DMS 273 treated with DMSO at 0.1 percent for 48 hours (cell line): ENCODE data around the gene APEH.

ENCODE experiments used
- DNase-seq: peaks from one replicate; lab custom pipeline; 2025; lab: John Stamatoyannopoulos, UW

The APEH gene

DNA sequence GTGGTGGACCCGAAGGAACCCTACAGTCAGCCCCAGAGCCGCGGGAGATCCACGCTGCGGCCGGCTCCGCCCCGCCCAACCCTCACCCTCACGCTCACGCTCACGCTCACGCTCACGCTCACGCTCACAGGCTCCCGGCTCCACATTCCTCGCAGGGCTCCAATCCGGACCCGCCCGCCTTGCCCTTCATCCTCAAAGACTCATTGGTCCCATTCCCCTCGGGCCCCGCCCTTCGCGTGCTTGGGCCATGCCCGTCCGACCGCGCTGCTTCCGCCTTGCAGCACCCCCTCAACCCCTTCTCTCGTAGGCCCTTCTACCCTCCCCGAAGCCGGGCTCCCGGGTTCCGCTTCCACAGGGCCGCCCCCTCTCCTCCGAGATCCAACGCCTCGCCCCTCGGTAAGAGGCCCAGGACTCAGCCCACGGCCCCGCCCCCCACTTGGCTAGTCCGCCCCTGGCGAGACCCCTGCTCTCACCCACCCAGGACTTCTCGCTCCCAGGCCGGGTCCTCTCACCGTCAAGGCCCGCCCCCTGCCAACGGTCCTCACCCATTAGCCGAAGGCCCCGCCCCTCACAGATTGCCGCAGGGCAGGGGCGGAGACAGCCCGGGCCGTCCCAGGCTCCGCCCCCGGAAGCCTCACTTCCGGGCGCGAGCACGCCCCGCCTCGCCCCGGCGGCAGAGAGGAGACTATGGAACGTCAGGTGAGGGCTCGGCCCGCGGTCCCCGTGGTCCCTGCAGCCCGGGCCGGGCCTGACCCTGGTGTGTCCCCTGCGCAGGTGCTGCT, at the start of gene APEH:
Gene APEH (plus strand): TSS at position 637 of the 782 bp plus-strand sequence. CDS start 51 bp downstream, at position 688.
- DNase-seq: no peak

DNA sequence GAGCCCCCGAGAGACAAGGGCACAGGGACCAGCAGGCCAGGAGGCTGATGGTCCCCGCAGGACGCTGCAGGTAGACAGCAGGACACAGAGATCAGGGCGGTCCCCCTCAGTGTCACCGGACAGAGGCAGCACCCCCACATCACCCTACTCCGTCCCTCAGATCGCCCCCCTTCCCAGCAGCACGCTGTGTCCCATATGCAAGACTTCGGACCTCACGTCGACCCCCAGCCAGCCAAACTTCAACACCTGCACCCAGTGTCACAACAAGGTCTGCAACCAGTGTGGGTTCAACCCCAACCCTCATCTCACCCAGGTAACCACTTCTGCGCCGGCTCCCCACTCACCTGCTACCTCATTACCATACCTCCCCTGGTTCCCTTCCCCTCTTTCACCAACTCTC, 49.1 kb upstream of the APEH start:
- no peak for DNase-seq

DNA sequence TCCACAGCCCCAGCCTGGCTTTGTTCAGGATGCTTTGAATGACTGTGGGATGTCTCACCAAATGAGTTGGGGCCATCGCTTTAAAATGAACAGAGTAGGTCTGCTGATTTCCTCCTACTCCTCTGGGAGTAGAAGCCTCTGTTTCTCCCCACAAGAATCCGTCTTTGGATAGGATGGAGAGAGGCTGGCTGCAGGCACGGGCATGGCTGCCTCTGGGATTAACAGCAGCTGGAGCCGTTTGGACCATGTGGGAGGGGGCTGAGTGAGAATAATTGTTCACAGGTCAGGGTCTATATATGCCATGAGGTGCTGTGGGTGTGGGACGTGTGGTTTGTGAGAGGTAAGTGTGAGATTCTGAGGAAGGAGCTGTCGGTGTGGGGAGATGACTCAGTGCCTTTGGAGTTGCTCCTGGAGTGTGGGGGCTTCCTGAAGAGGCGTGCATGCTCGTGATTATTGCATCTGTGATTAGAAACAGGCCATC, 48.0 kb upstream of the APEH start:
- DNase-seq: no peak

DNA sequence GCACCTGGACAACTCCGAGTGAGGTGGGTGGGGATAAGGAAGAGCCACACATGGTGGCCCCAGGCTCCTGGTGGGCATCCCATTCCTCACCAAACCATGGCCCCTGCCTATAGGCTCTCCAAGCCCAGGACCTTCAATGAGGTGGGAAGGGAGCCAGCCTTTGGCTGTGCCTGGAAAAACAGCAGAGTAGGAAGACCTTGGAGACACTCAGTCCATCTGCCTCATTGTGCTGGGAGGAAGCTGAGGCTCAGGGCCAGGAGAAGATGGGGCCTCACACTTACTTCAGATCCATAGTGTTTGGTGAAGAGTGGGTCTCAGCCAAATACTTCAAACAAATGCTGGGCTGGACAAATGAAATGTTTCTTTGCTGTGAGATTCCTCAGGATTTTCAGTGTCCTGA, 47.4 kb upstream of the APEH start:
- no peak for DNase-seq

DNA sequence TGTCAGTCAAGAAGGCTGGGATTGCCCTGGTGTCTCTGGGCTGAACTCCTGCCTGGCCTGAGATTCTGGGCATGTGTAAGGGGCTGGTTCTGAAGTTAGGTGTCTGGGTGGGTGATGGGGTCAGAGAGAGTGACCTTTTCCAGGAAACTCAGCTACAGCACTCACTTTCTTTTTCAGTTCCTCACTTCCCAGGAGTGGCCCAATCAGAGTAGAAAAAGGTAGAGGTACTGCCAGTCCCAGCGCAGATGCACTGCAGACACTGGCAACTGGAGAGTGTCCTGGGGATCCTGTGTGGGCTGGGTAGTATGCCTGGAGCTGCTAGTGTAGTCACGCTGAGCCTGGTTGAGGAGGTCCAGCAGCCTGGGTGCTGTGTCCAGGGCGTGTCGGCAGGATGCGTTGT, 46.5 kb upstream of the APEH start:
- no peak for DNase-seq

DNA sequence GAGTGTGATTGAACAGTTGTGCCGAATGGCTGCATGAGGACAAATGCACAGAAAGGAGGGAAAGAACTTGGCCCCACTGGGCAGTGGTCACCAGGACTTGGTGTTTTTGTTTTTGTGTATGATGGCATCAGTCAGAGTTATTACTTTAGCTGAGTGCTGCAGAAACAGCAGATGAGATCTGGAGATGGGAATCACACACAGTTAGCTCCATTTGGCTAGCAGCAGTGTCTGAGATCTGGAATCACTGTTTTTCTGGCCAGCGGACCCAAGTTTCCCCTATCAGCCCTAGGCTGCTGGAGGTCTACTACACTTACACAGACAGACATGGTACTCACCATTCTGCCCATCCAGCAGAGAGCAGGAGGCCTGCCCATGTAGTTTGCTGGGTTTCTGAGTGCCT, 45.9 kb upstream of the APEH start:
- DNase-seq: no peak

DNA sequence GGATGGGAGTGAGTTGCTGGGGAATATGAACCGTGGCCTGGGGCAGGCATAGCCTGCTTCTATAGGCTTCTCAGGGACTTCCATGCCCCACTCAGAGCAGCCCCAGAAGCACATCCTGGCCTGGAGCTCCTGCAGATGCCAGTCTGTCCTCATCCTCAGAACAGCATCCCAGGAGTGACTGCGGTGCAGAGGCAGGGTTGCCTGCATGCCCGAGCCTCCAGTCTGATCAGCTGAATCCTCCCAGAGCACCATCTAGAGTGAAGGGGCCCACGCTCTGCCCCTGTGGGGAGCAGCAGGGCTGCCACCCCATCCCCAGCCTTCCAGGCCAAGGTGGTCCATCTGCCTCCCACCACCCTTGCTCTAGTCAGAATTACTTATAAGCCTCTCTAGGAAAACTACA, 44.7 kb upstream of the APEH start:
- DNase-seq: no peak

DNA sequence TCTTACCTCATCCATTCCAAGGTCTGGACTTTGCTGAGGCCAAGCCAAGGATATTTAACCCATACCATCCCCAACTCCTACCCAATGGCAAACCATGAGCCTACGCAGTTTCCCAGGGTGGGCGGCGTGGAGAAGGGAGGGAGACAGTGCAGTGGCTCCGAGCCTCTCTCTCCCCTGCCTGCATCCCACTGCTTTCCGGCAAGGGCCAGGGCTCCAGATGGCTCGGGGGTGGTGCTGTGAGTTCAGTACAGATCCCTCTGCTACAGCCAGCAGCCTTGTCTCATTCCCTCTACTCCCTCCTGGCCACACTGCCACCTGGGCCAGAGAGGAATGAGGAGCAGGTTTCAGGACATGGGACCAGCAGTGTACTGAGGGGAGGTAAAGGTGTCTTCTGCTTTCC, 44.3 kb upstream of the APEH start:
- DNase-seq: no peak

DNA sequence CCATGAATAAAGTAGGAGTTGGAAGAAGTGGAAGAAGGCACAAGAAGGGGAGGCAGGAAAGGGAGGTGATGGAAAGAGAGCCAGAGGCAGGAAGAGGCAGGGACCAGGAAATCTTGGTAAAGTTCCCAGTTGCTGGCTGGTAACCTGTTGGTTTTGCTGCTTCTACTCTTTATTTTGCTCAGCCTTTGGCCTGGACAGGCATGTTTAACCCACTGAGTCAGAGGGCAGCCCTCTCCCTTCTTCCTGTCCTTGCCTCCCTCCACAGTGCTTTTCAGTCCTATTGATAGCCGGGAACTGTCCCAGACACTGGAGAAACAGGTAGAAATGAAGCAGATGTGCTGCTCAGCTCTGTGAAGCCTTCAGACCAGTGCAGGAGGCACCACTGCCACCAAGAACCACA, 43.4 kb upstream of the APEH start:
- DNase-seq: no peak

DNA sequence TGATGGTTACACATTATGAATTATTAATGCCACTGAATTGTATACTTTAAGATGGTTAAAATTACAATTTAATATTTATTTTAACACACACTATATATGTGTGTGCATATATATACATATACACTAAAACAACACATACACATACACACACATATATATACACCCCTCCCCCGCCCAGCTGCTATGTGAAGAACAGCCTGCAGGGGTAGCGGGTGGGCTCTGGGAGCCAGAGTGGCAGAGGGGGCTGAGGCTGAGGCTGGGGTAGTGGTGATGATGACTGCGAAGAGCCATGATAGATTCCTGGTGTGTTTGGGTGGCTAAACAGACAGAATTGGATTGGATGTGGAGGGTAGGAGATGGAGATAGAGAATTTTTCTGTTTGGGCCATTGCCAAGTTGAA, 39.4 kb upstream of the APEH start:
- no peak for DNase-seq

DNA sequence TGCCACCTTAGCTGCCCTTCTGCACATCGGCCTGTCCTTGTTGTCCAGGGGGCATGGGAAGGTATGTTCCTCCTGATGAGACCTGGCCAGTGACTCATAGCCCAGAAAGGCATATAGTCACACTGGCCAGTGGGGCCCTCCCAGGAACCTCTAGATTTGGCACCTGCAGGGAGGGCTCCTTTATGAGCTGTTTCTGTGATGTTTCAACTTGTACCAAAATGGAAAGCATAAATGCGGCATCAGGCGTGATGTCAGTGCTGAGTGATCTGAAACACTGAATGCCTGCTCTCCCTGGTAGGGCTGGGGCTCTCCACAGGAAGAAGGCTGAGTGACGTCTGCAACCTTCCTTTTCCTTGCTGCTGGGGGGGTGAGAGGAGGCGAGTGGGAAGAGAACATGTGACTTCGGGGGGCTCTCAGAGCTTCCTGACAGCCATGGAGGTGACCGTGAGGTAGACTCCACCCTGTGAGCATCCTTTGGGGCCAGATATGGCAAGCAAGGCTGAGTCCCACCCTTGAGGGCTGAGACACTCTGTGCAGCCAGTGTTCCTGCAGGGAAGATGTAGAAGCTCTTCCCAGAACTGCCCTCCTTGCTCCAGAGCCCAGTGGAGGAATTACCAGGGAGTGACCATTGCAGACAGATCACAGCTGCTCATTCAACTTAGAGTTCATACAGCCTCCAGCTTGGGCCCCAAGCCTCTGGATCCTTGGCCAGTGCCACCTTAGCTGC, 37.1 kb upstream of the APEH start:
- no peak for DNase-seq

DNA sequence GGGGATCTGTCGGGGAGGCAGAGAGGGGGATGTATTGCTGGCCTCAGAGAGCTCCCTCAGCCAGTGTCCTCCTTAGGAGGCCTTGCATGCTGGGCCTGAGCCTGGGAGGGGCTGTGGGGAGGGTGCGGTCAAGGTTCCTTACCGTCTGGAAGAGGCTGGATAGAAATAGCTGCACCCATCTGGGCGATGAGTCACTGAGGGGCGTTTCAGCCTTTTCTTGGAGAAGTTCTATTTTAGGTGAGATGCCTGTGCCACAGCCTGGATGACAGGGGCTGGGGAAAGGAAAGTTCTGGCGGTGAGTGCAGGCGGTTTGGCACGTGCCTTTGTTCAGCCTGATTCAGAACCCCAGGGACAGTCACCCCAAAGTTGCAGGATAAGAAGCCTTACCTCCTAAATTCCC, 35.7 kb upstream of the APEH start:
- no peak for DNase-seq

DNA sequence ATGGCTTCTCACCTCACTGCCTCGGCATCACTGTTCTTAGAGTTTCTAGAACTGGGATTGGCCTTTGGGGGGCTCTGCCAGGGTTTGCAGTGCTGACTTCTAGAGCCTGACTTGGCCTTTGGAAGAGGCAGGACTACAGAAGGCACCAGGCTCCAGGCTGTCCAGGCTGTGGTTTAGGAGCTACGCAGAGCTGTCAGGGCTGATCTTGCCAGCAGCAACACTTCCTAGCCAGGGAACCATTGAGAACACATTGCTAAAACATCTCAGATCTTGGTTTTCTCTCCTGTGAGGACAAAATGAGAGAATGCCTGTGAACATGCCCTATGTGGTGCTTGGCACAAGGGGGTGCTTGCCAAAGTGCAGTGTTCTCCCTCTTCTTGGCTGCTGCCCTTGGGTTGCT, 34.6 kb upstream of the APEH start:
- no peak for DNase-seq

DNA sequence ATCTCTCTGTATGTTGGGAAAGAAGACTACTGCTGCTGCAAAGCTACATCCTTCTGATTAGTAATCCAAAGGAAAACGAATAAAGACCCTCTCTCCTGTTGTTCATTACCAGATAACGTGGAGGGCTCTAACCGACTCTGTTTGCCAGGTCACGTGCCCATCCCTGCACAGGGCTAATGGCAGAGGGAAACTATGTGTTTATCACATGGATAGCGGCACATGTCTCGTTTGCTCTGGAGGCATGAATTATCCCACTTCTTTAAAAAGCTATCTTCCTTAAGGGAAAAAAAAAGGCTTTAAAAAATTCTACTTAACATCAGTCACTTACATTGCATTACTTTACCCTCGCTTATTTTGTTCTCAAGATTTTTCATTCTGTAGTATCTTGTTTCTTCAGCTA, 32.9 kb upstream of the APEH start:
- no peak for DNase-seq

DNA sequence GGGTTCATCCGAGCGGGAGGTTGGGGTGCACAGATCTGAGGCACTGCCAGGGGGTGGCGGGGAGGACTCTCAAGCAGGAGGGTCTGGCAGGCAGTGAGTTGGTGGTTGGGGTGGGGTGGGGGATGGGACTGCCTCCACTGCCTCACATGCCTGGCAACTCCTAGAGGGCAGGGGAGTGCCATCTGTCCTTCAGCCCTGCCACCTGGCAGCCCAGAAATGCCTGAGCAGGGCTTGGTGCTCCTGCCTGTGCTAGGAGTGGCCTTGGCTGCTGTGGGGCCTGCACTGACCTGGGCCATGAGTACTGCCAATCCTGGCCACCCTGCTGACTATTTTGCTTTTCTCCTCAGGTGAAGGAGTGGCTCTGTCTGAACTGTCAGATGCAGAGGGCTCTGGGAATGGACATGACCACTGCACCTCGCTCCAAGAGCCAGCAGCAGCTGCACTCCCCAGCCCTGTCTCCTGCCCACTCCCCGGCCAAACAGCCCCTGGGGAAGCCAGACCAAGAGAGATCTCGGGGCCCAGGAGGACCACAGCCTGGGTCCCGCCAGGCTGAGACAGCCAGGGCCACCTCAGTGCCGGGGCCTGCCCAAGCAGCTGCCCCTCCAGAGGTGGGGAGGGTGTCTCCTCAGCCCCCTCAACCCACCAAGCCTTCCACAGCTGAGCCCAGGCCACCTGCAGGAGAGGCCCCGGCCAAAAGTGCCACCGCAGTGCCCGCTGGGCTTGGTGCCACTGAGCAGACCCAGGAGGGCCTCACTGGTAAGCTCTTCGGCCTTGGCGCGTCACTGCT, 32.0 kb upstream of the APEH start:
- DNase-seq: no peak

DNA sequence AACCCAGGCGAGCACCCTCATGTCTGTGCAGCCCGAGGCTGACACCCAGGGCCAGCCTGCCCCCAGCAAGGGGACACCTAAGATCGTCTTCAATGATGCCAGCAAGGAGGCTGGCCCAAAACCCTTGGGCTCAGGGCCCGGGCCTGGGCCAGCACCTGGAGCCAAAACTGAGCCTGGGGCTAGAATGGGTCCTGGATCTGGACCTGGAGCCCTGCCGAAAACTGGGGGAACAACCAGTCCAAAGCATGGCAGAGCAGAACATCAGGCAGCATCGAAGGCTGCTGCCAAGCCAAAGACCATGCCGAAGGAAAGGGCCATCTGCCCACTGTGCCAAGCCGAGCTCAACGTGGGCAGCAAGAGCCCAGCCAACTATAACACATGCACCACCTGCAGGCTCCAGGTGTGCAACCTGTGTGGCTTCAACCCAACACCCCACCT, 31.4 kb upstream of the APEH start:
- no peak for DNase-seq

DNA sequence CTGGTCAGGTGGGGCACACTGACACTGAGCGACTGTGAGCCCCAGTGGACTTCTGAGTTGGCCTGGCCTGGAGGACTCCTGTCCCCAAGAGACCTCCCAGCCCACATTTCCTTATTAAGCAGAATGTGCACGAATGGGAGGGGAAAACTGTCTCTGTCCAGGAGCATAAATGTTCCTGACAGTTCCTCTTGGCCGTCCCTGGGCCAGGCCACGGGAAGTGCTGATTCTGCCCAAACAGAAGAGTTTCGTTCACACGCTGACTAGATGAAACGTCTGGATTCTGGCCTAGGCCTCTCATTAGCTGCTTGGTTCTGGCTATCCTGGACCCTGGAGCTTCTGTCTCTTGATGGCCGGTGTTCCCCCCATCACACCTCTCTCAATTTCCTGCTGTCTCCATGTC, 29.5 kb upstream of the APEH start:
- DNase-seq: no peak

DNA sequence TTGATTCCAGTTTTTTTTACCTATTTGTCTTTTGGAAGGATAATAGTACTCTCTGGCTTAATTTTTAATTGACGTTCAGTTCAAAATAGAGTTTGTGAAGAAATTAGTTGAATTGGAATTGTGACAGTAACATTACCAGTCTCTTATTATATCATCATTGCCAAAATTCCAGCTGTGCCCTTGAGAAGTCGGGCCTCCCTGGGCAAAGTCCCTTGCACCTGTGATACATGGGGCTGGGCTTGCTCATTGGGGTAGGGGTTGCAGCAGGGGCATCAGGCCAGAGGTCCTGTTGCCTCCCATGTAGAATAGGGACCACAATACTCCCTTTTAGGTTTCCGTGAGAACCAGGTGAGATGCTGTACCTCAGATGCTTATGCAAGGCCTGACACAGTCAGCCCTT, 27.9 kb upstream of the APEH start:
- no peak for DNase-seq

DNA sequence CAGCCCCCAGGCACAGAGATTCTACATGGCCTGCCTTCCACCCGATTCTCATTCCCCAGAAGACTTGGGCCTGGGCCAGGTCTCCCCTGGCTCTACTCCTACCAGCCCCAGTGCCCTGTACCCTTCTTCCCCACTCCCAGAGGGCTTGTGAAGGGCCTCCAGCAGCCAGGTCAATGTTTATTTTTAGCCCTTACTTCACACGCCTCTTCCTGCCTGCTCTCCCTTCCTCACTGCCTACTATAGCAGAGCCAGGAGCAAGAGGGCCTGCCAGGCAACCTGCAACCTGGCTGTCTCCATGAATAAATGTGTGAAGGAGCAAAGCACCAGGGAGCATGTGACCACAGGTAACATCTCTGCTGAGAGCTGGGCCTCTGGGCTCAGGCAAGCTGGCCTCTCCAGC, 26.4 kb upstream of the APEH start:
- DNase-seq: no peak

DNA sequence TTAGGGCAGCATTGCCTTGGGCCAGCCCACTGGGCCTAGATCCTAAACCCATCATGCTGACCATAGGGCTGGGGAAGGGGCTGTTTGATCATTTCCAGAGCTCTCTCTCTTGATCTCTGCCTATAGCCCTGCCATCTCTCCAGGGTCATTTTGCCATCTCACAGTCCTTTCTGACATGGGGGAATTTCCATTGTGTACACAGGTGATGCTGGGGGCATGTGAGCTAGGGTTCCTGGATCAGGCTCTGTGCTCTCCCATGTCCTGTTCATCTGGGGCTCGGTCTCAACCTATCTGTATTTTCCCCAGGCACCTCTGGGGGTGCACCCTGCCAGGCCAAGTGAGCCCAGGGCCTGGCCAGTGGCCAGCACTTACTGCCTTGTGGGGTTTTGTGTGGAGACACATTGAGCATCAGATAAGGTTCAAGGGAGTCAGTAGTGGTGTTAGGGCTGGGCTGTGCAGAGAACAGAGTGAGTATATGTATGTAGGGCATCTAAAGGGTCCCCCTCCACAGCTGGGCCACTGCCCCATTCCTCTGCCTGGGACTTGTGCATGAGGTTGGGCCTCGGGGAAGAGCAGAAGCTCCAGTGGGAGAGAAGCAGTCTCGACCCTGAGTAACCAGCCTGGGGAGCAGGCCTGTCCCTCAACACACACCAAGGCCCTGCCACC, 25.7 kb upstream of the APEH start:
- DNase-seq: no peak

DNA sequence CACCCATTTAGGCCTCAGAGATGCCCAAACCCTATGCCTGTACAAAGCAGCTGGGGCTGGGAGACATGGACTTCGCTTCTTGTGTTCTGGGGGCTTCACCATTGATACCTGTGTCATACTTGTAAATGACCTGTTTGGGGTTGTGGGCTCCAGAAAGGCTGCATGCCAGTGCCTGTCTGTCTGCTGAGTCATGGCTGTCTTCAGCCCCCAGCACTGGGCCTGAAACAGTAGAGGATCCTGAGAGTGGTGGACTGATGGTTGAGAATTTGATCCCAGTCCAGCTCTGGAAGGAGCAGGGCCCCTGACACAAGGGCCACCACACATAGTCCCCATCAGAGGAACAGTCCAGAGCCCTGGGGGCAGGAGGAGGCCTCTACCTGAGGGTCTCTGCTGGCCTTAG, 24.6 kb upstream of the APEH start:
- no peak for DNase-seq

DNA sequence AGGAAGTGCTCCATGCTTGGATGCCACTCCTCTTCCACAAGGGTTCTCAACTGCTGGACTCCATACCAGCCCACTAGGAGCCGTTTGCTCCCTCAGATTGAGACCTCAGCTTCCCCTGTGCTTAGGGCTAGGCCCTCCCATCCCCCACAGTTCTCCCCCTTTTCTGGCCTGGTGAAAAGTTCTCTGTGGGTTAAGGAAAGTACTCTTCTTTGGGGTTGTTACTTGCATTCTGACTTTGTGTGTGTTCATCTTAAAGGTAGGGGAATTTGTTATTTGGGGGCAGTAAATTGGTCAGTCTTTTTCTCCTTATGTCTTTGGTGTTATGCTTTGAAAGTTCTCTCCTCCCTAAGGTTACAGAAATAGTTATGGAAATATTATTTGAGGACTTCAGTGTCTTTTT, 24.0 kb upstream of the APEH start:
- no peak for DNase-seq
